ENCODE data around the gene MACROD2. TPM values are rescaled to one million over a fixed set of nuclear protein-coding genes. Genes with fewer than 3 reads are reported as not detected.

The MACROD2 gene
- total and polyA plus RNA-seq, 2 donors (not counting 1 experiment from before 2014, with no cell fraction given): 5.3 to 6.7 TPM

DNA sequence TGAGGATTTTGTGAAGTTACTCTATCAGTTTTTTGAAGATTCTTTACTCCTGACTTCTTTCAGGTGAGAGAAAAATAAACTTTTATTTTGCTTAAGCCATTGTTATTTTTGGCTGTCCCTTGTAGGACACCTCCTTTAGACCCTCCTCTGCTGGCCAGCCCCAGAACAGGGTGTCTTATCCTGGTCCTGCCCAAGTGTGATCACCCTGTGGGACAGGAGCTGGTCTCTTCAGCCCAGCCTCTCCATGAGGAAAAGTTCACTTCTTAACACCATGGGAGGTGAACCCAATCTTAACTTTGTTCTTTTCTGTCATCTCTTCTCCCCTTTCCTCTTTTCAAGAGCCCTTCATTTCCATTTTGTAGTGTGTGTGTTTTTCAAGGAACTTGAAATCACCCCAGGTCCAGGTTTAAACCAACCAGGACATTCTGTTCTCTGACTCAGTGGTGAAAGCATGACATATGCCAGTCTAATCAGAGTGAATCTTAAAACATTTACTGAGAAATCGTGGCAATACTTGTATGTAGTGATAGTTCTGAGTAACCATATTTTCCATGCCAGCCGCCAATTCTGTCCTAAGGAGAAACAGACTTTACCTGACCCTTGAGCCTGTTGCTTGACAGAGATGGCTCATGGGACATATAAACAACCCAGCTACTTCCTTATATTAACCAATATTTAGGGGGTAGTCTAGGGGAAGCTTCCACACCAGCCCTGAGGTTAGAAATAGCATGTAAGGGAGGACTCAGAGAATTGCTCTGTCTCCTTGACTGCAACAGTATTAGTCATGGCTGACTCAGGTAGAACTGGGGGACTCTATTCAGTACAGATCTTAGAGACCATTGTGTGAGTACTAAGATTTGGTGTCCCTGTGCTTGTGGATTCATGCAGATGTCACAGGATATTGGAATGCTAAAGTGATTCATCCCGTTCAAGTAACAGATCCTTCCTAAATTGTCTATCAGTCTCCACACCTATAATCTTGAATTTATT is 293.3 kb downstream of the MACROD2 start:
- H3K4me2 ChIP-seq (replicated peaks; ENCODE audit: low read depth, low read length, poor library complexity, severe bottlenecking): no peak overlapping the region

More for the DNA sequence above, 293.3 kb downstream of the MACROD2 start:
- CTCF ChIA-PET: no interaction called here
- Histone ChIP-seq H3K79me2 (ENCODE audit: control insufficient read depth, insufficient read depth, low read length) (no peaks in the 10 kb centered on the region), H3K27ac (ENCODE audit: low read length in 2 of 2) (no peak overlapping the region), H2AFZ (ENCODE audit: insufficient read depth, low read depth, low read length, poor library complexity, severe bottlenecking) (no peak overlapping the region), H3K9ac (ENCODE audit: low read length) (no peak overlapping the region), H3K4me3 (ENCODE audit: control extremely low read depth in 1 of 5, extremely low read depth in 1 of 5, insufficient read depth in 1 of 5, low read depth in 2 of 5, low read length in 4 of 5) (no peak overlapping the region), H3K36me3 (replicated peaks in 1 of 2; ENCODE audit: control extremely low read depth in 1 of 2, control insufficient read depth in 1 of 2, extremely low read depth in 1 of 2, insufficient read depth in 2 of 2, low read length in 1 of 2) (no peaks in the 10 kb centered on the region), H4K20me1 (ENCODE audit: control insufficient read depth, insufficient read depth, low read length, poor library complexity, severe bottlenecking) (no peaks in the 10 kb centered on the region), H3K4me1 (ENCODE audit: control insufficient read depth in 2 of 2, insufficient read depth in 2 of 2, low read length in 2 of 2) (no peaks in the 10 kb centered on the region), H3K27me3 (replicated peaks in 1 of 4; ENCODE audit: control extremely low read depth in 1 of 4, control insufficient read depth in 3 of 4, insufficient read depth in 4 of 4, low read length in 3 of 4) (no peaks in the 10 kb centered on the region), H3K9me3 (ENCODE audit: control extremely low read depth in 1 of 3, control insufficient read depth in 2 of 3, insufficient read depth in 1 of 3, low read length in 2 of 3) (no peaks in the 10 kb centered on the region)
- H3K9me3 Mint-ChIP-seq (ENCODE audit: insufficient read depth): no peaks in the 10 kb centered on the region
- no peaks in the 10 kb centered on the region for H3K4me1 Mint-ChIP-seq
- H3K27me3 Mint-ChIP-seq: peaks cover 4% of the 10 kb centered on the region
- H3K27ac Mint-ChIP-seq: no peak overlapping the region
- no CpG with 5 or more reads among the region's 3 CpGs for WGBS (ENCODE audit: insufficient coverage)
- no peak overlapping the region for H3K4me3 Mint-ChIP-seq
- DNase-seq: no peak
- POLR2A ChIA-PET: no interaction called here
- no peak for ATAC-seq (ENCODE audit: low read depth)
- intact Hi-C loops (cut with micrococcal nuclease): no loop called here
- no peak for TF ChIP-seq EZH2 (IDR thresholded peaks at IDR 0.05; ENCODE audit: borderline replicate concordance, insufficient read depth, low read depth, low read length, poor library complexity, severe bottlenecking)
- no peak for TF ChIP-seq CTCF (IDR thresholded peaks at IDR 0.05)
